ENCODE results near the gene NOC2L.
"Not testable (repeated sequence)": the region's sequence is repeated elsewhere in the genome, so short reads cannot be mapped to it uniquely, and the experiment has no call there.

The NOC2L gene

DNA sequence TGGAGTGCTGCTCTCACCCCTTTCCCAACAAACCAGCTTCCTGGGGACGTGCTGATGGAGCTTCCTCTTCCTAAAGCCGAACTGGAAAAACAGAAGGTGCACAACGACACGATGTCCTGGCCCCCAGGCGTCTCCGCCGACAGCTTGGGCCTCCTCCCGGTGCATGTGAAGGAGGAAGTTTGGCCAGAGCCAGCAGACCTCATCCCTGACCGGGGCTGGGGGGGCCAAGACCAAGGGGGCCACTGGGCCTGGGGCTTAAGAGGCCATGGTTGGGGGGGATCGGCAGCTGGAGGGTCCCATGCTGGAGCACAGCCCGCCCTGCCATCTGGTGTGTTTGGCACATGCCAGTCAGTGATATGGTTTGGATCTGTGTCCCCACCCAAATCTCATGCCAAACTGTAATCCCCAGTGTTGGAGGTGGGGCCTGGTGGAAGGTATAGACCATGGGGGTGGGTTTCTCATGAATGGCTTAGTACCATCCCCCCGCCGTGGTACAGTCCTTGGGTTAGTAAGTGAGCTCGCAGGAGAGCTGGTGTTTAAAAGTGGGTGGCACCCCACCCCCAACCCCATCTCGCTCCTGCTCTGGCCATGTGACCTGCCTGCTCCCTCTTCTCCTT is 34.4 kb upstream of the NOC2L start:
- no peak for DNase-seq (ENCODE audit: low spot score)

DNA sequence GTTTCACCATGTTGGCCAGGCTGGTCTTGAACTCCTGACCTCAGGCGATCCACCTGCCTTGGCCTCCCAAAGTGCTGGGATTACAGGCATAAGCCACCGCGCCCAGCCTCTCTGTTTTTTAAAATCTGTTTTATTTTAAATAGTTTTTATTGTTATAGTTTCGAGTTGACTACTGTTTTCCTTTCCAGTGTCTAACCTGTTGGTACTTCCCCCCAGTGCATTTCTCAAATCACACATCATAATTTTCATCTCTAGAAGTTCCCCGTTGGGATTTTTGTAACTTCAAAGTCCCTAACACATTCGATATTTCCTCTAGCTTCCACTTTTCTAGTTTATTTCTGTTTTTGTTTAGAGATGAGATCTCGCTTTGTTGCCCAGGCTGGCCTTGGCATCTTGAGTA is 33.3 kb upstream of the NOC2L start:
- DNase-seq (ENCODE audit: low spot score), result no peak

DNA sequence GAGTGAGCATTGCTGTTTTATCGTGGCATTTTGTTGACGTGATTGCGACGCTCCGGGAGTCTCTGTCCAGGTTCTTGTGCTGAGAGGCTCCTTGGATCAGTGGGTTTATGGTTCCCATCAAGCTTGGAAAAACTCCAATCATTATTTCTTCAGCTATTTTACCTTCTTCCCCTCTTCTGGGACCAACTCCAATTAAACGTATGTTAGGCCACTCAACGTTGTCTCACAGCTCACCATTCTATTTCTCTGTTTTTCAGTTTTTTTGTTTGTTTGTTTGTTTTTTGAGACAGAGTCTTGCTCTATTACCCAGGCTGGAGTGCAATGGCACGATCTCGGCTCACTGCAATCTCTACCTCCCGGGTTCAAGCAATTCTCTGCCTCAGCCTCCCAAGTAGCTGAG is 32.8 kb upstream of the NOC2L start:
- no peak for DNase-seq (ENCODE audit: low spot score)

DNA sequence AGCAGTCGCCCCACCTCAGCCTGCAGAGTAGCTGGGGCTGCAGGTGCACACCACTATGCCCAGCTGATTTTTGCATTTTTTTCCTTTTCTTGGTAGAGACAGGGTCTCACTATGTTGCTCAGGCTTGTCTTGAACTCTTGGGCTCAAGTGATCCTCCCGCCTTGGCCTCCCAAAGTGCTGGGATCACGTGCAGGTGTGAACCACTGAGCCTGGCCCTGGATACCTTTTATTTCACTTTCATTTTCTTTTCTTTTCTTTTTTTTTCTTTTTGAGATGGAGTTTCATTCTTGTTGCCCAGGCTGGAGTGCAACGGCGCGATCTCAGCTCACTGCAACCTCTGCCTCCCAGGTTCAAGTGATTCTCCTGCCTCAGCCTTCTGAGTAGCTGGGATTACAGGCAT is 32.2 kb upstream of the NOC2L start:
- not testable (repeated sequence) for DNase-seq (ENCODE audit: low spot score)

DNA sequence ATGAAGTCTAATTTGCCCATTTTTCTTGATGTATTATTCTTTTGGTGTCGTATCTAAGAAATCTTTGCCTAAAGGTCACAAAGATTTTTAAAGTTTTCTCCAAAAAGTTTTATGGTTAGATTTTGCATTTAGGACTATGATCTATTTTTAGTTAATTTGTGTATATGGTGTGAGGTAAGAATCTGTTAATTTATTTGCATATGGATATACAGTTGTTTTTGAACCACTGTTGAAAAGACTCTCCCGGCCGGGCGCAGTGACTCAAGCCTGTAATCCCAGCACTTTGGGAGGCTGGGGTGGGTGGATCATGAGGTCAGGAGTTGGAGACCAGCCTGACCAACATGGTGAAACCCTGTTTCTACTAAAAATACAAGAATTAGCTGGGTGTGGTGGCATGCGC is 29.0 kb upstream of the NOC2L start:
- not testable (repeated sequence) for DNase-seq (ENCODE audit: low spot score)

DNA sequence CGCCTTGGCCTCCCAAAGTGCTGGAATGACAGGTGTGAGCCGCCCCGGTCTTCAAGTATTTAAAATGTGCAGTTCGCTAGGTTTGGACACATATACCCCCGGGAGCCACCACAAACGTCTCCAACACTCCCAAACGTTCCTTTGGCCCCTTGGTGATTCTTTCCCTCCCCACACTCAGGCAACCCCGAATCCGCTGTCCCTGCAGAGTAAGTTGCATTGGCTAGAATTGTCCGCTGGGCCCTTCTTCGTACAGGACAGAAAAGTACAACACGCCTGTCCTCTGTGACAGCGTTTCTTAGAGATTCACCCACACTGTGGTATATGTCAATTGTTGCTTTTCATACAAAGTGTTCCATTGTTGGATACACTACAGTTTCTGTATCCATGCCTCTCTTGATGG is 26.1 kb upstream of the NOC2L start:
- DNase-seq (ENCODE audit: low spot score), result no peak

DNA sequence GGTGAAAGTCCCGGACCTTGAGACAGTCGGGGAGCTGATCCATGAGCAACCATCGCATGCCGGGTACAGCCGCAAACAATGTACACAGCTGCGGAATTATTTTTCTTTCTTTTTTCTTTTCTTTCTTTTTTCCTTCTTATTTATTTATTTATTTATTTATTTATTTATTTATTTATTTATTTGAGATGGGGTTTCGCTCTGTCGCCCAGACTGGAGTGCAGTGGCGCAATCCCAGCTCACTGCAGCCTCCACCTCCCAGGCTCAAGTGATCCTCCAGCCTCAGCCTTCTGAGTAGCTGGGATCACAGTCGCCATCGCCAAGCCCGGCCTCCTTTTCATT is 25.4 kb upstream of the NOC2L start:
- DNase-seq (ENCODE audit: low spot score), result no peak

DNA sequence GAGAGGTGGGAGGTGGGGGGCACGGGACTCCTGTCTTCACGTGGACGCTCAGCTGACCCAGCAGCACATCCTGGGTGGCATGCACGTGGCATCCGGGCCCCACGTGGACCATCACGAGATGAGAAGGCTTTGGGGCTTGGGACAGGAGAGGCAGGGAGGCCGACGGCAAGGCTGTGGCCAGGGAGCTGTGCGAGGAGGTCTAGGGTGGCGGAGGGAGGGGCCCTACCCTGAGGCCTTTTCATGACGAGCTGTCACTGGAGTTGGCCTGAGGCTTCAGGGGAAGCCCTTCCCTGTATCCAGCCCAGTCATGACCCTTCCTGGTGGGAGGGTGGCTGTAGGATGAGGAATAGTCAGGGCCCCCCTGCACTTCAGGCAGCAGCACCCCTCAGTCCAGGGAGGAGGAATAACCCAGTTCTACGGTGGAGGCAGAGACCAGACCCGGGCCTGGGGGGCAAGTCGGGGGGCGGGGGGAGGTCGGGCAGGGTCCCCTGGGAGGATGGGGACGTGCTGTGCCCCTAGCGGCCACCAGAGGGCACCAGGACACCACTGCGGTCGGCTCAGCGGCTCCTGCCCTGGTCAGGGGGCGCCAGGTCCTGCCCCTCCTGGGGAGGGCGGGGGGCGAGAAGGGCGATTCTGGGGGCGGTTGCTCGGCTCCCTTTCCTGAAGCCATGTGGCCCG is 24.9 kb upstream of the NOC2L start:
- peak; percentile 95 for DNase-seq (ENCODE audit: low spot score)

DNA sequence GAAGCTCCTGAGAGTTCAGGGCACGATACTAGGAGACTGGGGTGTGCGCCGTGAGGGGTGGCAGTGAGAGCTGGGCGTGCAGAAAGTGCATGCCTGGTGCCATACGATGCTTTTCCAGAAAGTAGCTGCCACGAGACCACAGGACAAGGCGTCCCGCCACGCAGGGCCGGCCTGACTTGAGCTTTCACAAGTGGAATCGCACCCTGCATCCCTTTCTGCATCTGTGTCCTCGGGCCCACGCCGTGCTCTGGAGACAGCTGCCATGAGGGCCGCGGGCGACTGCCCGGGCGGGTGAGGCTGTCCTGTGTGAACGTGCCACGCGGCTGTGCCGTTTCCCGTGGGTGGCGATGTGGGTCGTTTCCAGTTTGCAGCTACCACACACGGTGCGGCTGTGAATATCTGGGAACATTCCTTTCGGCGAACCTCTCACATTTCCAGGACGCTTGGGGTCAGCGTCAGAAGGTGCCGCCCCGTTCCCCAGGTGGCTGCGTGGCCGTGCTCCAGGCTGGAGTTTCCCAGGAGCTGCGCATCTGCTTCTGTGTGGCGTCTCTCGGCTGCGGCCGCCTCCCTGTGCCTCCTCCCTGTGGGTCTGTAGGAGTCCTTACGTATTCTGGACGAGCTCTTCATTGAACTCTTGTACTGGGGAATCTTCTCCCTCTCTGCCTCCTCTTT is 23.8 kb upstream of the NOC2L start:
- no peak for DNase-seq (ENCODE audit: low spot score)

DNA sequence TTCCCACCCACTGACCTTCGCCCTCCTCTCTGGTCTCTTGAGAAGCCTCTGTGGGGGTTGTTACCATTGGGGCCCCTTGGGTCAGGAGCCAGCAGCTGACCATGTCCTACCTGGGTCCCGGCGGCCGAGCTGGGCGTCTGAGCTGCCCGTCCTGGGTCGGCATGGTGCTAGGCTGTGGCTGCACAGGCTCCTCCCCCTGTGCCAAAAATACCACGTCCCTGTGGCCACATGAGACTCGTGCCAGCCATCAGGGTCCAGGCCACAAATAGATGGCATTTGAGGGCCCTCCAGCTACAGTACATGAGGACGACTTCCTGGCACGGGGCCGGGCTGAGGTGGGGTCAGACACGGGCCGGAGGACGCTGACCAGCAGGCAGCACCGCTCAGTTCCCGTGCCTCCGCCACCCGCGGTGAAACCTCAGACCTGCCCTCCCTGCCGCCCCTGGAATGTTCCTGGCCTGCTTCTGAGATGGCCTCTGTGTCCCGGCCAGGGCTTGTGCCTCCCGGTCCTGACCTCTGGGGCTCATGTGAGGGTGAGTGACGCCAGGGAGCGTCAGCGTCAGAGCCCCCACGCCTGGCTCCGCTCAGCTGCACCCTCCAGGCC is 23.0 kb upstream of the NOC2L start, which contains the start of gene PERM1:
Gene PERM1 (minus strand): TSS at position 139 of the 604 bp plus-strand sequence. CDS start 1,064 bp downstream, outside the sequence.
- DNase-seq (ENCODE audit: low spot score), result no peak

DNA sequence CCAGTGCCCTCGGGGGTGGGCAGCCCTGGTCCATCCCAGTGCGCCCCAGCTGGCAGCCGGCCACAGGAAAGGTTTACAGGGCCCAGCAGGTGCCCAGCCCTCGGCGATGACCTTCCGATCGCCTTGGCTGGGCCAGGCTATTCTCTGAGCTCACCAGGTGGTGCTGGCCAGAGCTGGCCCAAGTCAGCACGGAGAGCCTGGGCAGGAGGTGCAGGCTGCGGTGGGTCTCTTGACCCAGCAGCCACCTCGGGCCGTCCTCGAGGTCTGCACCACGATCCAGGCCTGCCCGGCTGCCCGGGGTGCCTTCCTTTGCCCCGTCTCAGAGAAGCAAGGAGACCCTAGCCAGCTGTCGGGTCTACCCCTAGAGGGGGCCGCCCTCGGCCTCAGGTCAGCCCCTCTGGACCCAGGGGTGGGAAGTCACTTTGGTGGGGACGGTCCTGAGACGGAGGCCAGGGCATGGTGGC is 22.5 kb upstream of the NOC2L start:
- no peak for DNase-seq (ENCODE audit: low spot score)

DNA sequence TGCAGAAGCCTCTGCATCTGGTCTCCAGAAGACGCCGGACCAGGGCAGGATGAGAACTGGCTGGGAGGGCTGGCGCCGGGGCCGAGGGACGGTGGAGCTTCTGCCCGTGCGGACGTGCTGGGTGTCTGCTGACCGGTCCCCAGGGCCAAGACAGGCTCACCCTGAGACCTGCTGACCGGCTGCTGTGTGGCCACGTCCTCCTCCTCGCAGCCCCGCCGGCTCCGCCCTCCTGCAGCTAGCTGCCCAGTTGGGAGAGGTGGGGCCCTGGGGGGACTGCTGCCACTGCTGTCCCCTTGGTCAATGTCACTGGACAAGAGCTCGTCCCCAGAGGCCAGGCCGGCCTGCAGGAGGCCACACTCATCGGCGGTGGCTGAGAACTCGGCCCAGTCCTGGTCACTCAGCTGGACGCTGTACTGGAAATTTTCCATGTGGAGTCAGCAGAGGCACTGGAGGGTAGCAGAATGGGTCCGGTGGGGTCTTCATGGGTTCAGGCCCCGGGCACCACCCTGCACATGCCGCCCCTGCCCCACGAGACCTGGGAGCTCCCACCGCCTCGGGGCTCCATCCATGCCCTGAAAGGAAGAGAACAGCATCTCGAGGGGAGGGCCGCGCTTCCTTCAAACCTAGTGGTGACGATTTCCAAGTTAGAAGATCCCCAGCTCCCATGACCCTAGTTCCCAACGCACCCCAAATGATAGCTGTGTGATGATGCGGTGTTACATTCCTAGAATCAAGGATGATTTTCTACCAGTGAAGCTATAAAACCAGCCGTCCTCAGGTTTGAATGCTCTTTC is 21.7 kb upstream of the NOC2L start:
- DNase-seq (ENCODE audit: low spot score), result no peak

DNA sequence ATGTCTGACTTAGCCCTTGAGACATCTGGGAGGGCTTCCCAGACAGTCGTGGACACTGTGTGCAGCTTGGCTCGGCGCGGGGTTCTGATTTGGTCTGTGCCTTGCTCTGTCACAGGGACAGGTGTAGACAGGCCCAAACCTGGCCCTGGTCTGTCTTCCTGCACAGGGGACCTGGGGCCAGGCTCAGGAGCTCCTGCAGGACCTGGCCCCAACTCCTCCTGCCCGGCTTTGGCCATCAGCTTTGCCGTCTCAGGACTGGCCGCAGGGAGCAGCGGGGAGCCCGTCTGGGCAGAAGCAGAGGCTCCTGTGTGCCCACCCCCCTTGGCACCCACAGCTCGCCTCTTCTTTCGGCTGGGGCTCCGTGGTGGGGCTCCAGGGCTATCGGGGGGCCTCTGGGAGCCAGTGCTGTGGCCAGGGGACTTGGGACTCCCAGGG is 21.1 kb upstream of the NOC2L start:
- no peak for DNase-seq (ENCODE audit: low spot score)

DNA sequence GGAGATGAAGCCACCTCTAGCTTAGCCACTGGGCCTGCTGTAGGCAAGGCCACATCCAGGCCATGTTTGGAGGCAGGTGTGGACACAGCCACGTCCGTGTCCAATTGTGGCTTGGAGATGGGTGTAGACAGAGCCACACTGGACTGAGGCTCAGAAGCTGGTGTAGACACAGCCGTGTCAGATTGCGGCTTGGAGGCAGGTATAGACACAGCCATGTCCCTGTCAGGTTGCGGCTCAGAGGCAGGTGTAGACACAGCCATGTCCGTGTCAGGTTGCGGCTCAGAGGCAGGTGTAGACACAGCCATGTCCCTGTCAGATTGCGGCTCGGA is 20.7 kb upstream of the NOC2L start:
- DNase-seq (ENCODE audit: low spot score), result no peak

DNA sequence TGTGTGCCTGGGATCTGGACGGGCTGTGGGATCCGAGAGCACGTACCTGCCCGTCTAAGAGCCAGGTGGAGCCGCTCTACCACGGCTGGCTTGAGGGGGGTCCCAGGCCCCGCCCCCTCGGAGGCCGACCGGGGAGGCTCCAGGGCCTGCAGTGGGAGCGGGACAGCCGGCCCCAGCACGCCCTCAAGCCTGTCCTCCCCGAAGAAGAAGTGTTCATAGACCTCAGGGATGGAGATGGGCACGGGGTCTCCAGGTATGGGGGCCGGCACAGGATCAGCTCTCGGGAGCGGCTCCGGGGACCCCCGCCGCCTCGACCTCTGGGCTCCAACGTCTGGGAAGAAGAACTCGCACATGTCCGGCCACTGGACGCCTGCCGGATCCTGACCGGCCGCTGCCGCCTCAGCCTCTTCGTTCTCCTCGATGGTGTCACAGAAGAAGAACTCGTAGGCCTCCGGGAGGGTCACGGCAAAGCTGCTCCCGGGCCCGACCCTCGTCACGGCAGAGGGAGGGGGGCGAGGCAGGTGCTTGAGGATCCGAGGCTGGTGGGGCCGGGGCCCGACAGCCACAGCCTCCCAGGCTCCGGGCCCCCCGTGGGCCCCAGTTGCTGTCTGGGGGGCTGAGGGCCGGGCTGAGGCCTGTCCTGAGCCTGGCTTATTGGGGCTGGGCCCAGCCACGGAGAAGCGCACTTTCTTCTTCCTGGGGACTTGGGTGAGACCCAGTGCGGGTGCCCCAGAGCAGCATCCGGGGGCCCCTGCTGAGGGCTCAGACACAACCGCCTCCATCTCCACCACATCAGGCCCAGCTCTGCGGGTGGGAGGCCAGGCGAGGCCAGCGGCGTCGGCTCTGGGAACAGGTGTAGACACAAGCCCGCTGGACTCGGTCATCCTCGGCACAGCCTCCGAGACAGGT is 20.0 kb upstream of the NOC2L start:
- no peak for DNase-seq (ENCODE audit: low spot score)

DNA sequence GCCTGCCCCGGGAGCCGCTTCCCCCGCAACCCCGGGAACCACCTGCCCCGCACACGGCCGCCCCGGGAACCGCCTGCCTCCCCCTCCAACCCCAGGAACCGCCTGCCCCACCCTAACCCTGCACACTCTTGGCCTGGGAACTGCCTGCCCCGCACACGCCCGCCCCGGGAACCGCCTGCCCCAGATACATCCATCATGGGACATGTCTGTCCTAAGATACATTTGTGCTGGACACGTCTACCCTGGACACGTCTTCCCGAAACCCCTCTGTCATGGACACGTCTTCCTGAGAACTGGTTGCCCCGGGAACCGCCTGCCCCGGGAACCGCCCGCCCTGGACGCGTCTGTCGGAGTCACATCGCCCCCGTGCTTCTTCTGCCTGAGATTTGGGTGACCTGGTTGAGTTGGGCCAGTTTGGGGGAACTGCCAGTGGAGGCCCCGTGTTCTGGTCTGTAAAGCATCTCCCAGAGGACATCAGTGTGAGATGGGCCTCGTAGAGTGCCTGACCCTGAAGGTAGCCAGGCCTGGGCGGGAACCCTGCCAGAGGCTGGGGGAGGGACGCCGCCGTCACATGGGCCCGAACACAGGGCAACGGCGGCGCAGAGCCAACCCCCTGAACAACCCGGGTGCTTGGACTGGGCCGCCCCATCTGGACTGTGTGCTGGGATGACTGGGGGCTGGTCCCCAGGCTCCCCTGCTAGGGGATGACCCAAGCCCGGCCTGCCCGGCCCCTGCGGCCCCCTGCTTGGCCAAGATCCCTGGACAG is 19.2 kb upstream of the NOC2L start:
- no peak for DNase-seq (ENCODE audit: low spot score)

DNA sequence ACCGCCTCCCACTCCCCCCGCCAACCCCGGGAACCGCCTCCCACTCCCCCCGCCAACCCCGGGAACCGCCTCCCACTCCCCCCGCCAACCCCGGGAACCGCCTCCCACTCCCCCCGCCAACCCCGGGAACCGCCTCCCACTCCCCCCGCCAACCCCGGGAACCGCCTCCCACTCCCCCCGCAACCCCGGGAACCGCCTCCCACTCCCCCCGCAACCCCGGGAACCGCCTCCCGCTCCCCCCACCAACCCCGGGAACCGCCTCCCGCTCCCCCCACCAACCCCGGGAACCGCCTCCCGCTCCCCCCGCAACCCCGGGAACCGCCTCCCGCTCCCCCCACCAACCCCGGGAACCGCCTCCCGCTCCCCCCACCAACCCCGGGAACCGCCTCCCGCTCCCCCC is 17.7 kb upstream of the NOC2L start:
- not testable (repeated sequence) for DNase-seq (ENCODE audit: low spot score)

DNA sequence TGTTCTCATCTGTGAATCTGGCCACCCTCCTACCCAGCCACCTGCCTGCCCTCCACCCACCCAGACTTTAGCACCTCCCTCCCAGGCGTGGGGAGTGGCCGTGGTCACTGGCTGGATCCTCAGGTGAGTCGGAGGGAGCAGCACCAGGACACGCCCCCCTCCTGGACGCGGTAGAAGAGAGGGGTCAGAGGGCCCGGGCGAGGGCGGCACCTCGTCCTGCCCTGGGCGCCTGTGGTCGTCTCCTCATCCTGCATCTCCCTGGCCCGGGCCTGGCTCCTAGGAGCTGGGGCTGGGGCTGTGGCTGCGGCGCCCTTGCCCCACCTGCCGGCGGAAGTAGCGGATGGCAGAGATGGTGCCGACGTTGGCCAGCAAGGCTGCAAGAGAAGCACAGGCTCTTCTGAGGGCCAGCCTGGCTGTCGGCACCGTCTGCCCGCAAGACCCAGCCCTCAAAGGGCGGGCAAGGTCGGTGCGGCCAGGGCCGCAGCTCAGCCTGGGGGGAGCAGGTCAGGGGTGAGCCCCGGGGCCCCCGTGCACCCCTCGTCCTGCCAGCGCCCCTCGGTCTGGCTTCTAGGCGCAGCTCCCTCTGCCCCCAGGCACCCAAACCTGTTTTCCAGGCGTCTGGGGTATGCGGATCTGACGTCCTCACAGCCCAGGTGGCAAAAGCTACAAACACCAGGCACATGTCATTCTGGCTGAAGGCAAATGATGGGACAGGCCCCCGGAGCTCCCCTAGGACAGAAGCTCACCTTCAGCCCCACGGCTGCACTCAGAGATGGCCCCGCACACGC is 17.0 kb upstream of the NOC2L start:
- peak; percentile 95 for DNase-seq (ENCODE audit: low spot score)

DNA sequence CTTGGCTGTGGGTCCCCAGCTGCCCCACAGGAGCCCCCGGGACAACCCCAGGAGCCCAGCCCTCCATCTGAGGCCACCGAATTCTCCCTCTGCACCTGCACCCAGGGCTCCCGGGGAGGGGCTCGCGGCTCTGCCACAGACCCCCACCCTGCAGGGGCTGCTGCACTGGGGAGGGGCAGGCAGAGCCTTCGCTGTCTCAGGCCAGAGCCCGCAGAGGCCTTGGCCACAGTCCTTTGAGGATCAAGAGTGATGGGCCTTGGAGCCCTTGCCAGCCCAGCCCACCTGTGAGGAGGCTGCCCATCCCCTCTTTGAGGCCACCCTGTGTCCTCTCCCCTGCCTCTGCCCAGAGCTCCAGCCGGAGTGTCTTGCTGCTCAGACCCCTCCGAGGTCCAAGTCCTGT is 16.3 kb upstream of the NOC2L start:
- no peak for DNase-seq (ENCODE audit: low spot score)

Measured in iPS-NIHi11 (cell line).